NCI-H1436 (cell line): Measurements from ENCODE around the gene ESR2.
"Not testable (repeated sequence)": the region's sequence is repeated elsewhere in the genome, so short reads cannot be mapped to it uniquely, and the experiment has no call there.

Source experiments
- DNase-seq: peaks from one replicate; lab custom pipeline; 2025; lab: John Stamatoyannopoulos, UW

ESR2 gene

GRCh38 chr14:64081174-64081746, 212.9 kb downstream of the ESR2 start:
- DNase-seq: no peak

GRCh38 chr14:64080452-64080851, 213.7 kb downstream of the ESR2 start:
- no peak for DNase-seq

- no peak for DNase-seq
Observed at GRCh38 chr14:64075613-64076005, 218.6 kb downstream of the ESR2 start.

- DNase-seq: no peak
Observed at GRCh38 chr14:64074961-64075612, 219.1 kb downstream of the ESR2 start.

- no peak for DNase-seq
Observed at GRCh38 chr14:64069634-64070359, 224.4 kb downstream of the ESR2 start.

- no peak for DNase-seq
Observed at GRCh38 chr14:64064447-64064846, 229.7 kb downstream of the ESR2 start.

- DNase-seq: no peak
Observed at GRCh38 chr14:64062381-64063115, 231.6 kb downstream of the ESR2 start.

- DNase-seq: no peak
Observed at GRCh38 chr14:64061706-64062105, 232.5 kb downstream of the ESR2 start.

- no peak for DNase-seq
Observed at GRCh38 chr14:64061115-64061514, 233.1 kb downstream of the ESR2 start.

GRCh38 chr14:64060648-64061096, 233.5 kb downstream of the ESR2 start:
- DNase-seq: no peak

- no peak for DNase-seq
Observed at GRCh38 chr14:64060199-64060545, 234.0 kb downstream of the ESR2 start.

GRCh38 chr14:64059454-64060198, 234.5 kb downstream of the ESR2 start:
- no peak for DNase-seq

GRCh38 chr14:64053694-64054669, 240.2 kb downstream of the ESR2 start:
- DNase-seq: no peak

- DNase-seq: no peak
Observed at GRCh38 chr14:64049616-64050381, 244.4 kb downstream of the ESR2 start.

GRCh38 chr14:64045091-64045490, 249.1 kb downstream of the ESR2 start:
- DNase-seq: no peak

- not testable (repeated sequence) for DNase-seq
Observed at GRCh38 chr14:64043296-64043695, 250.9 kb downstream of the ESR2 start.

- no peak for DNase-seq
Observed at GRCh38 chr14:64040044-64040443, 254.1 kb downstream of the ESR2 start.

GRCh38 chr14:64038841-64039542, 255.2 kb downstream of the ESR2 start:
- no peak for DNase-seq
